Heart right ventricle (tissue), 16 donors: ENCODE data around the gene LPCAT3. TPM values are rescaled to one million over a fixed set of nuclear protein-coding genes. Genes with fewer than 3 reads are reported as not detected.

Experiments used
- ATAC-seq, 8 donors: fragments of 200-7000 bp; cut with Tn5 transposase; one replicate each; pipeline ENCODE4 v1.9.1; 2020; ENCODE audit warnings: mild to moderate bottlenecking in 8 of 8, moderate library complexity in 8 of 8, moderate number of reproducible peaks in 1 of 8
- DNase-seq, 2 donors: peaks; one replicate each; pipeline ENCODE4 v3.0.0-alpha.2; 2020
- H3K27ac ChIP-seq, 10 donors: fragments of 200-600 bp; sonication (generic) in 2 of 10; one replicate each; pipeline versions ENCODE4 v1.5.0 to v1.8.0; 2020 to 2022; ENCODE audit warnings: mild to moderate bottlenecking in 3 of 10
- H3K27me3 ChIP-seq, 7 donors: fragments of 200-600 bp; one replicate each; pipeline ENCODE4 v1.8.0; 2021 to 2022; ENCODE audit warnings: mild to moderate bottlenecking in 2 of 7
- H3K36me3 ChIP-seq, 9 donors: fragments of 200-600 bp; sonication (generic) in 1 of 9; one replicate each; pipeline versions ENCODE4 v1.5.0 to v1.8.0; 2020 to 2022; ENCODE audit warnings: mild to moderate bottlenecking in 2 of 9
- H3K4me1 ChIP-seq, 9 donors: fragments of 200-600 bp; sonication (generic) in 1 of 9; one replicate each; pipeline versions ENCODE4 v1.5.0 to v1.8.0; 2020 to 2022; ENCODE audit warnings: mild to moderate bottlenecking in 4 of 9
- H3K4me3 ChIP-seq, 10 donors: fragments of 200-600 bp; sonication (generic) in 2 of 10; one replicate each; pipeline versions ENCODE4 v1.5.0 to v1.8.0; 2020 to 2022; ENCODE audit warnings: mild to moderate bottlenecking in 7 of 10, moderate library complexity in 2 of 10
- H3K9me3 ChIP-seq, 11 donors: fragments of 200-600 bp in 10 of 11; sonication (generic) in 2 of 11; one replicate each; pipeline versions ENCODE4 v1.5.0 to v1.8.0; 2013 to 2022; ENCODE audit warnings: mild to moderate bottlenecking in 2 of 11, control low read depth in 1 of 11, moderate library complexity in 1 of 11
- CTCF ChIP-seq, 9 donors: fragments of 200-600 bp; sonication (generic) in 2 of 9; IDR thresholded peaks; one replicate each; pipeline versions ENCODE4 v1.5.0 to v1.8.0; 2021 to 2022; ENCODE audit warnings: antibody characterized with exemption in 9 of 9, mild to moderate bottlenecking in 5 of 9, moderate library complexity in 1 of 9
- WGBS, 2 donors: extraction: QIAGEN DNeasy Blood & Tissue Kit; methylation state at CpG; one replicate each; pipeline ENCODE4 v1.1.7; 2013; ENCODE audit warnings: inconsistent platforms in 1 of 2; 5-methylcytosine and 5-hydroxymethylcytosine counted together
- intact Hi-C, 10 donors: fragments of 100-400 bp; cut with DNase I; formaldehyde crosslinking; loops; one replicate each; pipeline versions ENCODE4 v1.11.1 to v1.14.2; 2022
- polyA plus RNA-seq, 2 donors: library from polyadenylated mRNA; stranded (reverse); fragments of 200-250 nt; gene quantifications; one replicate each; pipeline ENCODE4 v1.2.3, GENCODE V29; 2013
- total RNA-seq, 10 donors: library from RNA; stranded (reverse); fragmentation: NEBNext Ultra II Directional in 3 of 10; extraction: Animal tissue kit (Norgen Biotek cat#: 25700) in 3 of 10; gene quantifications; one replicate each; pipeline versions ENCODE4 v1.2.1 to v1.2.4, GENCODE V29; 2021 to 2023
- donor health status: Arrhythmogenic right ventricular cardiomyopathy.
- donor health status: ischemic (EF 13 %, LVEDD 7.1; RV severe dilation, severe dysfunction).
- donor health status: healthy with polysubstance abuse.
- donor health status: DM: no; HTN: yes; CAD: no.
- donor health status: DM: no; HTN: no; CAD: no.
- donor health status: ischemic (EF 25% LVEDD 6.9; RV normal size, moderate dysfunction).
- donor health status: ischemic (EF 25% LVEDD 5.7; RV mildly dilated, moderate dysfunction).
- donor health status: healthy.
- donor health status: DM: yes; HTN: yes; CAD: no.
- donor health status: Ischemic cardiomyopathy.
- donor health status: ischemic (EF 35%, LVEDD 5.7; RV mildly dilated, moderate dysfunction).
- donor health status: nonischemic (EF 11% LVEDD 7.7; RV severe dilation, severe dysfunction).
- donor health status: DM: yes; HTN: yes; CAD: no.
- donor health status: PGD.
- donor health status: ischemic (EF 29% LVEDD 5.4; RV normal size, mild dysfunction).
- donor health status: nonischemic (EF 23%, LVEDD 6.1; RV moderate dilation, normal function).

The LPCAT3 gene
- total and polyA plus RNA-seq, 12 donors = 19.9 to 65.8 (median 35.5) TPM

- Histone ChIP-seq H3K4me1 (peaks cover 0 to 56% (median 14%) of the 10 kb centered on the region in 9 donors), H3K27me3 (no peaks in the 10 kb centered on the region), H3K9me3 (no peaks in the 10 kb centered on the region), H3K4me3 (no peak overlapping the region), H3K36me3 (peaks cover 0 to 42% (median 0%) of the 10 kb centered on the region in 9 donors), H3K27ac (no peak overlapping the region)
- DNase-seq = no peak
- WGBS, 2 donors = 82 to 90% methylated on average over 2 of the region's 2 CpGs
- ATAC-seq = no peak
- intact Hi-C loops = no loop called here
- no peak for TF ChIP-seq CTCF (IDR thresholded peaks at IDR 0.05)
Measured at GRCh38 chr12:7004840-7005239, 13.4 kb downstream of the LPCAT3 start.

GRCh38 chr12:7004287-7004803 lies 13.9 kb downstream of the LPCAT3 start:
- H3K4me3 ChIP-seq = no peak overlapping the region
- no peaks in the 10 kb centered on the region for H3K27me3 ChIP-seq
- no peak for ATAC-seq
- H3K4me1 ChIP-seq = peaks cover 0 to 53% (median 14%) of the 10 kb centered on the region in 9 donors
- H3K36me3 ChIP-seq = peaks cover 0 to 41% (median 0%) of the 10 kb centered on the region in 9 donors
- 90 to 91% methylated on average over 2 of the region's 2 CpGs for WGBS, 2 donors
- no peak overlapping the region for H3K27ac ChIP-seq
- no peaks in the 10 kb centered on the region for H3K9me3 ChIP-seq
- TF ChIP-seq CTCF (IDR thresholded peaks at IDR 0.05) = no peak
- DNase-seq = no peak
- intact Hi-C loops = no loop called here

- Histone ChIP-seq H3K36me3 (peaks cover 0 to 46% (median 0%) of the 10 kb centered on the region in 9 donors), H3K9me3 (no peaks in the 10 kb centered on the region), H3K27me3 (no peaks in the 10 kb centered on the region), H3K4me1 (peaks cover 0 to 43% (median 6%) of the 10 kb centered on the region in 9 donors), H3K27ac (peak overlapping the region in 4 of 10 donors; percentile 1 to 61 (median 22)), H3K4me3 (no peak overlapping the region)
- WGBS, 2 donors = 76 to 81% methylated on average over 7 of the region's 7 CpGs
- intact Hi-C loops = no loop called here
- peak in 2 of 8 donors; percentile 10 to 20 for ATAC-seq
- no peak for DNase-seq
- no peak for TF ChIP-seq CTCF (IDR thresholded peaks at IDR 0.05)
Measured at GRCh38 chr12:7001921-7002591, 16.2 kb downstream of the LPCAT3 start.

- peaks cover 0 to 56% (median 0%) of the 10 kb centered on the region in 9 donors for H3K36me3 ChIP-seq
- peak in 1 of 2 donors; percentile 26 for DNase-seq
- H3K27ac ChIP-seq = peak overlapping the region in 9 of 10 donors; percentile 31 to 72 (median 61)
- no peaks in the 10 kb centered on the region for H3K9me3 ChIP-seq
- H3K27me3 ChIP-seq = no peaks in the 10 kb centered on the region
- H3K4me1 ChIP-seq = peaks cover 0 to 48% (median 9%) of the 10 kb centered on the region in 9 donors
- no peak for TF ChIP-seq CTCF (IDR thresholded peaks at IDR 0.05)
- peak overlapping the region in 1 of 10 donors; percentile 20 for H3K4me3 ChIP-seq
- ATAC-seq = peak; percentile 77 to 92 (median 83)
- intact Hi-C loops = no loop called here
Measured at GRCh38 chr12:6998715-6999451, 19.4 kb downstream of the LPCAT3 start.
